B cell (primary cell): ENCODE results near the gene NBAS. TPM values are rescaled to one million over a fixed set of nuclear protein-coding genes. Genes with fewer than 3 reads are reported as not detected.

ENCODE experiments used
- ATAC-seq: fragments of 200-7000 bp; cut with Tn5 transposase; one replicate; pipeline ENCODE4 v1.10.0; 2021; ENCODE audit warnings: low read depth, mild to moderate bottlenecking, moderate number of reproducible peaks, moderate library complexity
- CTCF ChIA-PET: fragments of 350-600 bp; sonication (Branson Sonifier 250); formaldehyde crosslinking; loops from one replicate; lab custom pipeline; 2021; ENCODE audit warnings: antibody characterized with exemption, inconsistent platforms; lab: Charles Lee
- POLR2A ChIA-PET: fragments of 350-600 bp; sonication (Branson Sonifier 250); formaldehyde crosslinking; loops from one replicate; lab custom pipeline; 2021; ENCODE audit warnings: antibody characterized with exemption; lab: Charles Lee
- DNase-seq: peaks from one replicate; pipeline ENCODE4 v3.0.0; 2013
- H2AFZ ChIP-seq: 2 replicates; pipeline ENCODE4 v1.6.1; 2012; ENCODE audit warnings: mild to moderate bottlenecking, low read depth, low read length; ENCODE audit not compliant: insufficient read depth, poor library complexity, severe bottlenecking
- H3K27ac ChIP-seq, 2 donors: 1 replicate in 1 of 2; 2 replicates in 1 of 2; pipeline ENCODE4 v1.5.1; 2012 to 2013; ENCODE audit warnings: low read length in 2 of 2, mild to moderate bottlenecking in 2 of 2, moderate library complexity in 1 of 2
- H3K27me3 ChIP-seq, 4 experiments: fragments of 200-600 bp in 1 of 4; sonication (generic) in 1 of 4; replicated peaks in 1 of 4; 1 replicate in 2 of 4; 2 replicates in 2 of 4; pipeline versions ENCODE4 v1.6.1 to v1.7.0; 2013 to 2016; ENCODE audit warnings: low read length in 3 of 4, mild to moderate bottlenecking in 2 of 4, mixed read lengths in 1 of 4, moderate library complexity in 1 of 4; ENCODE audit not compliant: insufficient read depth in 4 of 4, control insufficient read depth in 3 of 4; ENCODE audit errors: control extremely low read depth in 1 of 4
- H3K36me3 ChIP-seq, 2 experiments: replicated peaks in 1 of 2; 1 replicate in 1 of 2; 2 replicates in 1 of 2; pipeline versions ENCODE4 v1.6.1 to v1.7.1; 2013; ENCODE audit warnings: low read length in 1 of 2; ENCODE audit not compliant: insufficient read depth in 2 of 2, control insufficient read depth in 1 of 2; ENCODE audit errors: control extremely low read depth in 1 of 2, extremely low read depth in 1 of 2
- H3K4me1 ChIP-seq, 2 donors: fragments of 200-600 bp in 1 of 2; sonication (generic) in 1 of 2; 1 replicate in 1 of 2; 2 replicates in 1 of 2; pipeline versions ENCODE4 v1.5.1 to v1.6.1; 2013 to 2017; ENCODE audit warnings: low read length in 2 of 2; ENCODE audit not compliant: control insufficient read depth in 2 of 2, insufficient read depth in 2 of 2
- H3K4me2 ChIP-seq: replicated peaks from 2 replicates; pipeline ENCODE3; 2012; ENCODE audit warnings: mild to moderate bottlenecking, low read depth, low read length; ENCODE audit not compliant: poor library complexity, severe bottlenecking
- H3K4me3 ChIP-seq, 5 experiments: fragments of 200-600 bp in 1 of 5; sonication (generic) in 1 of 5; 1 replicate in 3 of 5; 2 replicates in 2 of 5; pipeline versions ENCODE4 v1.5.1 to v1.7.0; 2011 to 2016; ENCODE audit warnings: low read length in 4 of 5, mild to moderate bottlenecking in 4 of 5, low read depth in 2 of 5, control low read depth in 1 of 5, moderate library complexity in 1 of 5; ENCODE audit not compliant: insufficient read depth in 1 of 5; ENCODE audit errors: control extremely low read depth in 1 of 5, extremely low read depth in 1 of 5
- H3K79me2 ChIP-seq: fragments of 200-600 bp; sonication (generic); one replicate; pipeline ENCODE4 v1.6.0; 2016; ENCODE audit warnings: low read length; ENCODE audit not compliant: control insufficient read depth, insufficient read depth
- H3K9ac ChIP-seq: fragments of 200-600 bp; sonication (generic); 2 replicates; pipeline ENCODE4 v1.6.1; 2017; ENCODE audit warnings: mild to moderate bottlenecking, low read length, moderate library complexity
- H3K9me3 ChIP-seq, 3 donors: one replicate each; pipeline versions ENCODE4 v1.6.1 to v1.7.1; 2013; ENCODE audit warnings: low read length in 2 of 3; ENCODE audit not compliant: control insufficient read depth in 2 of 3, insufficient read depth in 1 of 3; ENCODE audit errors: control extremely low read depth in 1 of 3
- H4K20me1 ChIP-seq: 2 replicates; pipeline ENCODE4 v1.6.0; 2012; ENCODE audit warnings: mild to moderate bottlenecking, low read length; ENCODE audit not compliant: insufficient read depth, control insufficient read depth, poor library complexity, severe bottlenecking
- H3K27ac Mint-ChIP-seq: one replicate; pipeline ENCODE4 v1.8.0; 2021; ENCODE audit warnings: mixed read lengths
- H3K27me3 Mint-ChIP-seq: one replicate; pipeline ENCODE4 v1.8.0; 2021; ENCODE audit warnings: mixed read lengths
- H3K4me1 Mint-ChIP-seq: one replicate; pipeline ENCODE4 v1.8.0; 2021; ENCODE audit warnings: mixed read lengths
- H3K4me3 Mint-ChIP-seq: one replicate; pipeline ENCODE4 v1.8.0; 2021; ENCODE audit warnings: mixed read lengths
- H3K9me3 Mint-ChIP-seq: one replicate; pipeline ENCODE4 v1.8.0; 2022; ENCODE audit warnings: mixed read lengths; ENCODE audit not compliant: insufficient read depth
- EZH2 ChIP-seq: IDR thresholded peaks from 2 replicates; pipeline ENCODE4 v1.6.1; 2012; ENCODE audit warnings: borderline replicate concordance, low read depth, mild to moderate bottlenecking, moderate library complexity, low read length; ENCODE audit not compliant: insufficient read depth, poor library complexity, severe bottlenecking
- WGBS: methylation state at CpG from one replicate; pipeline ENCODE4 v1.1.5; 2013; ENCODE audit warnings: missing lambda C conversion rate; ENCODE audit not compliant: insufficient coverage; 5-methylcytosine and 5-hydroxymethylcytosine counted together
- intact Hi-C: fragments of 100-400 bp; cut with micrococcal nuclease; formaldehyde crosslinking; loops from one replicate; pipeline ENCODE4 v1.10.0; 2022
- polyA plus RNA-seq: library from polyadenylated mRNA; depleted of rRNA; stranded (reverse); fragments of >200 nt; gene quantifications from 2 replicates; pipeline ENCODE4 v1.2.3, GENCODE V29; 2012
- total RNA-seq, 2 donors: library from RNA; stranded (reverse); fragments of 120-200 nt in 1 of 2; gene quantifications; 1 replicate in 1 of 2; 2 replicates in 1 of 2; pipeline versions ENCODE4 v1.2.3 to v1.2.4, GENCODE V29; 2013 to 2022
- TF ChIP-seq, protein P1 (sequence below): fragments of 200-600 bp; IDR thresholded peaks from one replicate; pipeline ENCODE4 v1.8.0; 2022; ENCODE audit warnings: antibody characterized with exemption, mild to moderate bottlenecking

Gene NBAS
- total and polyA plus RNA-seq, 2 donors (not counting 1 experiment from before 2014, with no cell fraction given) = 10.6 to 37.3 TPM

DNA sequence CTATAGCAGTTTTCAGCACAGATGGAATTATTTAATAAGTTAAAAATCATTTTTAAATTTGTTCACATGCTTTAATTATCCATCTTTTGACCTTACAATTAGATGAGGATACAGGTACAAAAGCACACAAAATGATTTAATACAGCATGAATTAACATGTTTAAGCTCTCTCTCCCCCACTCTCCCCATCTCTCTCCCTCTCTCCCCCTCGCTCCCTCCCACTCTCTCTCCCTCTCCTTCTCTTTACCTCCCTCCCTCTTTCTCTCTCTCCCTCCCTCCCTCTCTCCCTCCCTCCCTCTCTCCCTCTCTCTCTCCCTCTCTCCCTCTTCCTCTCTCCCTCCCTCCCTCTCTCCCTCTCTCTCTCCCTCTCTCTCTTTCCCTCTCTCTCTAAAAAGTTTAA lies 7.6 kb downstream of the NBAS start:
- Mint-ChIP-seq H3K27ac (no peak overlapping the region), H3K4me3 (no peak overlapping the region), H3K9me3 (no peaks in the 10 kb centered on the region), H3K4me1 (peaks cover 6% of the 10 kb centered on the region), H3K27me3 (no peaks in the 10 kb centered on the region)
- no peak for DNase-seq
- H3K4me1 ChIP-seq = peaks cover 0 to 3% of the 10 kb centered on the region in 2 donors
- no CpG with 5 or more reads among the region's 1 CpG for WGBS
- H3K4me2 ChIP-seq = no peak overlapping the region
- ATAC-seq = no peak
- no peak overlapping the region for H3K27ac ChIP-seq
- intact Hi-C loops = no loop called here
- H4K20me1 ChIP-seq = no peaks in the 10 kb centered on the region
- H3K9me3 ChIP-seq = no peaks in the 10 kb centered on the region
- CTCF ChIA-PET = no interaction called here
- no peaks in the 10 kb centered on the region for H3K27me3 ChIP-seq
- H3K36me3 ChIP-seq = peaks cover 3 to 29% of the 10 kb centered on the region in 2 experiments
- no peak for TF ChIP-seq EZH2
- TF ChIP-seq, protein P1, sequence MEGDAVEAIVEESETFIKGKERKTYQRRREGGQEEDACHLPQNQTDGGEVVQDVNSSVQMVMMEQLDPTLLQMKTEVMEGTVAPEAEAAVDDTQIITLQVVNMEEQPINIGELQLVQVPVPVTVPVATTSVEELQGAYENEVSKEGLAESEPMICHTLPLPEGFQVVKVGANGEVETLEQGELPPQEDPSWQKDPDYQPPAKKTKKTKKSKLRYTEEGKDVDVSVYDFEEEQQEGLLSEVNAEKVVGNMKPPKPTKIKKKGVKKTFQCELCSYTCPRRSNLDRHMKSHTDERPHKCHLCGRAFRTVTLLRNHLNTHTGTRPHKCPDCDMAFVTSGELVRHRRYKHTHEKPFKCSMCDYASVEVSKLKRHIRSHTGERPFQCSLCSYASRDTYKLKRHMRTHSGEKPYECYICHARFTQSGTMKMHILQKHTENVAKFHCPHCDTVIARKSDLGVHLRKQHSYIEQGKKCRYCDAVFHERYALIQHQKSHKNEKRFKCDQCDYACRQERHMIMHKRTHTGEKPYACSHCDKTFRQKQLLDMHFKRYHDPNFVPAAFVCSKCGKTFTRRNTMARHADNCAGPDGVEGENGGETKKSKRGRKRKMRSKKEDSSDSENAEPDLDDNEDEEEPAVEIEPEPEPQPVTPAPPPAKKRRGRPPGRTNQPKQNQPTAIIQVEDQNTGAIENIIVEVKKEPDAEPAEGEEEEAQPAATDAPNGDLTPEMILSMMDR = no peak
- POLR2A ChIA-PET = interaction anchor here (0.8 kb wide), 1 partner anchor 29 kb away, joined by 5 read pairs; no protein-coding TSS in a partner anchor
- H2AFZ ChIP-seq = no peak overlapping the region
- H3K79me2 ChIP-seq = peaks cover 12% of the 10 kb centered on the region
- H3K9ac ChIP-seq = no peak overlapping the region
- H3K4me3 ChIP-seq = no peak overlapping the region

DNA sequence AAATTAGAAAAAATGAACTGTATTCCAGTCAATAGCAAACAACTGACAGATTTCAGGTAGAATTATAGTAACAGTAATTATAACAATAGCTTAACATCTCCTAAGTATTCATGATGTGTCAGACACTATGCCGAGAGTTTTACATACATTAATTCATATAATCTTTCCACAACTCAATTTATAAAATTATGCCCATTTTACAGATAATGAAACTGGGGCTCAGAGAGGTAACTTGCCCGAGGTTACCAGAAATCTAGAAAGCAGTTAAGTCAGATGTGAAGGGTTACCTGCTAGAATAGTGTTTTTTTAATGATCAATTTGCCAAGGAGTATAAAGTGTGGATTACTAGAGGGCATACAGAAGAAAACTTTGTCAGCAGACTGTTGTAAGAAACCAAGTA lies 12.2 kb downstream of the NBAS start:
- Mint-ChIP-seq H3K27ac (no peak overlapping the region), H3K9me3 (no peaks in the 10 kb centered on the region), H3K4me1 (no peaks in the 10 kb centered on the region), H3K4me3 (no peak overlapping the region), H3K27me3 (no peaks in the 10 kb centered on the region)
- peaks cover 1 to 13% of the 10 kb centered on the region in 2 experiments for H3K36me3 ChIP-seq
- H3K4me2 ChIP-seq = no peak overlapping the region
- 100% methylated on average over 1 of the region's 2 CpGs for WGBS
- no peak for TF ChIP-seq EZH2
- TF ChIP-seq, protein P1 = no peak
- H3K9me3 ChIP-seq = no peaks in the 10 kb centered on the region
- no peak for DNase-seq
- intact Hi-C loops = no loop called here
- no peak overlapping the region for H3K4me3 ChIP-seq
- CTCF ChIA-PET = no interaction called here
- no peak for ATAC-seq
- H3K27ac ChIP-seq = no peak overlapping the region
- no peaks in the 10 kb centered on the region for H3K79me2 ChIP-seq
- H4K20me1 ChIP-seq = no peaks in the 10 kb centered on the region
- no peak overlapping the region for H2AFZ ChIP-seq
- H3K9ac ChIP-seq = no peak overlapping the region
- POLR2A ChIA-PET = no interaction called here
- H3K27me3 ChIP-seq = no peaks in the 10 kb centered on the region
- H3K4me1 ChIP-seq = no peaks in the 10 kb centered on the region
